GM12878 (cell line): ENCODE results near the gene AHNAK. TPM values are rescaled to one million over a fixed set of nuclear protein-coding genes. Genes with fewer than 3 reads are reported as not detected.

Source experiments
- ATAC-seq: fragments of 200-7000 bp; cut with Tn5 transposase; 3 replicates; pipeline ENCODE4 v1.9.1; 2020; ENCODE audit warnings: mild to moderate bottlenecking, moderate library complexity
- BruUV-seq: library from RNA; stranded (reverse); fragments of 400-500 nt; replicated peaks from 2 replicates; lab custom pipeline; 2021; lab: Mats Ljungman, UMichigan
- CTCF ChIA-PET: fragments of 300-600 bp; sonication (Branson Sonifier 250); formaldehyde crosslinking; extraction: SDS; loops from one replicate; lab custom pipeline; 2021; ENCODE audit warnings: inconsistent platforms; lab: Yijun Ruan, JAX
- POLR2A ChIA-PET: fragments of 350-600 bp; formaldehyde crosslinking; extraction: SDS; loops from one replicate; lab custom pipeline; 2021; ENCODE audit warnings: inconsistent platforms; lab: Charles Lee
- RAD21 ChIA-PET: fragments of 300-600 bp; sonication (Branson Sonifier 250); formaldehyde crosslinking; loops from one replicate; lab custom pipeline; 2023; ENCODE audit warnings: antibody characterized with exemption; ENCODE audit not compliant: unreplicated experiment; lab: Charles Lee
- SMC1A ChIA-PET: fragments of 300-600 bp; sonication (Branson Sonifier 250); formaldehyde crosslinking; loops from one replicate; lab custom pipeline; 2023; ENCODE audit not compliant: unreplicated experiment, uncharacterized antibody; lab: Charles Lee
- DNase-seq: peaks from one replicate; pipeline ENCODE4 v3.0.0-alpha.2; 2011; ENCODE audit warnings: low read depth, low spot score
- FAIRE-seq: peaks from 3 replicates; lab custom pipeline; 2011; peaks lifted over from hg19 to GRCh38; lab: Jason Lieb, UNC
- H2AFZ ChIP-seq: 2 replicates; pipeline ENCODE4 v1.6.0; 2011; ENCODE audit warnings: low read depth, low read length, control low read depth; ENCODE audit not compliant: control insufficient read depth
- H3K27ac ChIP-seq: 2 replicates; pipeline ENCODE4 v1.5.1; 2011; ENCODE audit warnings: control low read depth; ENCODE audit not compliant: control insufficient read depth, insufficient read depth
- H3K27me3 ChIP-seq, 2 experiments: replicated peaks in 1 of 2; 2 replicates each; pipeline versions ENCODE4 v1.6.0 to v1.6.1; 2011; ENCODE audit warnings: low read length in 1 of 2; ENCODE audit not compliant: control insufficient read depth in 2 of 2, insufficient read depth in 2 of 2
- H3K36me3 ChIP-seq, 2 experiments: 2 replicates each; pipeline ENCODE4 v1.5.1; 2011; ENCODE audit warnings: low read length in 1 of 2; ENCODE audit not compliant: control insufficient read depth in 2 of 2, insufficient read depth in 2 of 2
- H3K4me1 ChIP-seq: 2 replicates; pipeline ENCODE4 v1.6.1; 2011; ENCODE audit warnings: mild to moderate bottlenecking, low read length, moderate library complexity, mixed read lengths; ENCODE audit not compliant: control insufficient read depth, insufficient read depth
- H3K4me2 ChIP-seq: 2 replicates; pipeline ENCODE4 v1.6.0; 2011; ENCODE audit warnings: control low read depth; ENCODE audit not compliant: control insufficient read depth, insufficient read depth
- H3K4me3 ChIP-seq: fragments of 200-600 bp; sonication (generic); 2 replicates; pipeline ENCODE4 v1.5.1; 2016
- H3K79me2 ChIP-seq: 2 replicates; pipeline ENCODE4 v1.6.0; 2011; ENCODE audit warnings: low read length; ENCODE audit not compliant: control insufficient read depth, insufficient read depth
- H3K9ac ChIP-seq: 2 replicates; pipeline ENCODE4 v1.8.0; 2011; ENCODE audit warnings: low read length, control low read depth, mixed read lengths; ENCODE audit not compliant: control insufficient read depth, insufficient read depth
- H3K9me3 ChIP-seq: replicated peaks from 3 replicates; pipeline ENCODE4 v1.5.1; 2011; ENCODE audit warnings: mild to moderate bottlenecking, low read length; ENCODE audit not compliant: control insufficient read depth, insufficient read depth
- H4K20me1 ChIP-seq: 2 replicates; pipeline ENCODE4 v1.6.0; 2011; ENCODE audit not compliant: control insufficient read depth, insufficient read depth
- ESRRA ChIP-seq: IDR thresholded peaks from 2 replicates; pipeline ENCODE4 v1.6.1; 2012; ENCODE audit warnings: mild to moderate bottlenecking, low read length, improper control_type of control experiment
- EZH2 ChIP-seq: IDR thresholded peaks from 2 replicates; pipeline ENCODE4 v1.6.1; 2012; ENCODE audit warnings: low read depth, mild to moderate bottlenecking, control low read depth, inconsistent platforms, low read length, borderline replicate concordance; ENCODE audit not compliant: control insufficient read depth
- HDGF ChIP-seq: fragments of 450-650 bp; IDR thresholded peaks from 2 replicates; pipeline ENCODE4 v1.6.1; 2016; ENCODE audit warnings: antibody characterized with exemption
- NFYB ChIP-seq: IDR thresholded peaks from 2 replicates; pipeline ENCODE4 v1.6.1; 2011; ENCODE audit warnings: low read depth, mild to moderate bottlenecking, low read length, improper control_type of control experiment, moderate library complexity; ENCODE audit not compliant: insufficient read depth
- RFX5 ChIP-seq: IDR thresholded peaks from 2 replicates; pipeline ENCODE4 v1.6.1; 2011; ENCODE audit warnings: low read depth, low read length, improper control_type of control experiment
- SPI1 ChIP-seq: IDR thresholded peaks from 2 replicates; pipeline ENCODE4 v1.6.1; 2011; ENCODE audit warnings: low read depth, mild to moderate bottlenecking, low read length, moderate library complexity, borderline replicate concordance; ENCODE audit not compliant: insufficient read depth
- SUZ12 ChIP-seq: fragments of 200-600 bp; sonication (generic); IDR thresholded peaks from one replicate; pipeline ENCODE4 v1.6.1; 2018; ENCODE audit warnings: antibody characterized with exemption, mild to moderate bottlenecking; ENCODE audit not compliant: unreplicated experiment
- YBX1 ChIP-seq: fragments of 450-650 bp; IDR thresholded peaks from 2 replicates; pipeline ENCODE4 v1.6.1; 2016; ENCODE audit warnings: antibody characterized with exemption
- WGBS: methylation state at CpG from one replicate; pipeline ENCODE4 v1.1.6; 2016; ENCODE audit warnings: low lambda C conversion rate; ENCODE audit not compliant: insufficient replicate concordance, insufficient coverage; ENCODE audit errors: missing lambda C conversion rate; 5-methylcytosine and 5-hydroxymethylcytosine counted together
- in situ Hi-C: fragments of 300-500 bp; cut with MboI; formaldehyde crosslinking; loops from 9 replicates; pipeline ENCODE4 v1.14.3; 2018; ENCODE audit warnings: mixed read lengths
- intact Hi-C: fragments of 100-400 bp; cut with micrococcal nuclease; formaldehyde crosslinking; loops from one replicate; pipeline ENCODE4 v1.14.2; 2022; ENCODE audit not compliant: unreplicated experiment
- polyA plus RNA-seq, 11 experiments: library from polyadenylated mRNA; depleted of rRNA in 4 of 11; unstranded in 6 of 11; stranded (reverse) in 5 of 11; fragments of >200 nt; fragmentation: Nextera tagmentation in 4 of 11; fragmentation: Illumina TruSeq in 1 of 11; extraction: Ambion mirVana in 4 of 11; extraction: Trizol in 1 of 11; gene quantifications; 1 replicate in 1 of 11; 2 replicates in 10 of 11; pipeline versions ENCODE4 v1.2.1 to v1.2.3, GENCODE V29; 2011 to 2016; ENCODE audit warnings: inconsistent platforms in 2 of 11, missing spikeins in 2 of 11, low read depth in 1 of 11
- total RNA-seq, 4 experiments: library from RNA; depleted of rRNA in 3 of 4; stranded (reverse); fragments of >200 nt in 3 of 4; fragmentation: Illumina TruSeq in 1 of 4; extraction: Trizol in 1 of 4; gene quantifications; 2 replicates each; pipeline versions ENCODE4 v1.2.1 to v1.2.3, GENCODE V29; 2013 to 2021
- TF ChIP-seq, protein P1 (sequence below): IDR thresholded peaks from 2 replicates; pipeline ENCODE4 v1.6.1; 2011; ENCODE audit warnings: low read depth, mild to moderate bottlenecking, low read length, moderate library complexity, borderline replicate concordance; ENCODE audit errors: extremely low read depth
- TF ChIP-seq, protein P2 (sequence below): fragments of 450-650 bp; formaldehyde crosslinking; IDR thresholded peaks from 2 replicates; pipeline ENCODE4 v1.4.0; 2020; ENCODE audit warnings: mild to moderate bottlenecking, moderate library complexity
- TF ChIP-seq, protein P3 (sequence below): fragments of 450-650 bp; formaldehyde crosslinking; IDR thresholded peaks from 2 replicates; pipeline ENCODE4 v1.5.0; 2022; ENCODE audit warnings: mild to moderate bottlenecking, missing genetic modification characterization
- TF ChIP-seq, protein P4 (sequence below): IDR thresholded peaks from 2 replicates; pipeline ENCODE4 v1.6.1; 2012; ENCODE audit warnings: low read depth, low read length, improper control_type of control experiment

AHNAK gene
- total and polyA plus RNA-seq, 10 of the 15 experiments (the other 5 are each of a cell fraction or from before 2014, with no cell fraction given): 0.76 to 90.3 (median 19.4) TPM

DNA sequence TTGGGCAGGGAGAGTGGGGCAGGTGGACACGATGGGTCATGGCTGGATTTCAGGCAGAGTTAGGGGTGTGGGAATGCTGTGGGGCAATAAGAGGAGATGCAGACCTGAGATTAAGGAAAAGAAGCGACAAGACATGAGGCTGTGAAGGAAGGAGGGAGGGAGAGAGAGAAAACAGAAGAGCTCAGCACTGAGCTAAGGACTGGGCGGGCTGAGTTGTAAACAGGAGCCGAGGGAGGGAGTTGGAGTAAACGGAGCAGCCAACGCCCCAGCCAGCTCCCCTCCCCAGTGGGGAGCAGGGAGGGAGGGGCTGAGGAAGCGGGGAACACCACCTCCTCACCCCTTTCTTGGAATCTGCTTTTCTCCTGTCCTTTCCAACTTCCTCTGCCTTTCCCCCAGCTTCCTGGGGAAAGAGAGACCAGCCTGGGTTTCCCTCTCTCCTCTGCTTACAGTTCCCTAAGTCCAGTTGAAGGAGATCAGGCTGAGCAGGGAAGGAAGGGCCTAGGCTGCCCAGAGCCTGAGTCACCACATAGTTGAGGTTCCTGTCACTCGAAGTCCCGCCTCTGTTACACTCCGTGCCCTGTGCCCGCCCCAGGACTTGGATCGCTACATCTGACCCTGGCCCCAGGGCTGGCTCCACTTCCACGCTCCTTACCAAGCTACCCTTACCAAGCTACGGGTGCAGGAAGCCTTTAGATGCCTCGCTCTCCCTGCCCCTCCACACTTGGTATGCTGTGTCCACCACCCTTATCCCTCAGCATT lies 6.7 kb upstream of the AHNAK start:
- Histone ChIP-seq H3K4me1 (peaks cover 76% of the 10 kb centered on the region), H3K79me2 (no peaks in the 10 kb centered on the region), H2AFZ (peak overlapping the region; percentile 33), H4K20me1 (no peaks in the 10 kb centered on the region), H3K36me3 (no peaks in the 10 kb centered on the region), H3K9ac (no peak overlapping the region), H3K27me3 (no peaks in the 10 kb centered on the region), H3K4me2 (peak overlapping the region; percentile 46), H3K27ac (peak overlapping the region; percentile 56), H3K4me3 (no peak overlapping the region), H3K9me3 (no peaks in the 10 kb centered on the region)
- no peak for FAIRE-seq
- ChIA-PET SMC1A (interaction anchor here (0.7 to 11.4 kb wide), 9 partner anchors 10 to 158 kb away, joined by 3 to 212 read pairs (median 3); partner anchors contain the start of gene B3GAT3), RAD21 (interaction anchor here (0.6 to 13.9 kb wide), 5 partner anchors 10 to 112 kb away, joined by 3 to 313 read pairs (median 3); partner anchors contain the start of genes AHNAK, C11orf98, CSKMT and EEF1G), CTCF (interaction anchor here (0.7 to 4.9 kb wide), 6 partner anchors 8 to 129 kb away, joined by 3 to 52 read pairs (median 5); partner anchors contain the start of gene TUT1), POLR2A (interaction anchor here (0.5 to 11.4 kb wide), 8 partner anchors 8 to 308 kb away, joined by 3 to 188 read pairs (median 4); partner anchors contain the start of genes AHNAK, EEF1G, MTA2 and STX5)
- no TSS peak for BruUV-seq
- intact Hi-C loops: no loop called here
- no peak for ATAC-seq
- in situ Hi-C loops: loop anchor here (10.0 kb wide), 1 partner anchor 128 kb away; no protein-coding TSS in a partner anchor
- WGBS: 64% methylated on average over 15 of the region's 15 CpGs
- no peak for DNase-seq
- TF ChIP-seq YBX1 (no peak), EZH2 (no peak), SPI1 (no peak), HDGF (no peak), NFYB (no peak), SUZ12 (no peak), RFX5 (no peak), ESRRA (no peak)
- TF ChIP-seq, protein P1, sequence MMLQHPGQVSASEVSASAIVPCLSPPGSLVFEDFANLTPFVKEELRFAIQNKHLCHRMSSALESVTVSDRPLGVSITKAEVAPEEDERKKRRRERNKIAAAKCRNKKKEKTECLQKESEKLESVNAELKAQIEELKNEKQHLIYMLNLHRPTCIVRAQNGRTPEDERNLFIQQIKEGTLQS: no peak
- TF ChIP-seq, protein P2, sequence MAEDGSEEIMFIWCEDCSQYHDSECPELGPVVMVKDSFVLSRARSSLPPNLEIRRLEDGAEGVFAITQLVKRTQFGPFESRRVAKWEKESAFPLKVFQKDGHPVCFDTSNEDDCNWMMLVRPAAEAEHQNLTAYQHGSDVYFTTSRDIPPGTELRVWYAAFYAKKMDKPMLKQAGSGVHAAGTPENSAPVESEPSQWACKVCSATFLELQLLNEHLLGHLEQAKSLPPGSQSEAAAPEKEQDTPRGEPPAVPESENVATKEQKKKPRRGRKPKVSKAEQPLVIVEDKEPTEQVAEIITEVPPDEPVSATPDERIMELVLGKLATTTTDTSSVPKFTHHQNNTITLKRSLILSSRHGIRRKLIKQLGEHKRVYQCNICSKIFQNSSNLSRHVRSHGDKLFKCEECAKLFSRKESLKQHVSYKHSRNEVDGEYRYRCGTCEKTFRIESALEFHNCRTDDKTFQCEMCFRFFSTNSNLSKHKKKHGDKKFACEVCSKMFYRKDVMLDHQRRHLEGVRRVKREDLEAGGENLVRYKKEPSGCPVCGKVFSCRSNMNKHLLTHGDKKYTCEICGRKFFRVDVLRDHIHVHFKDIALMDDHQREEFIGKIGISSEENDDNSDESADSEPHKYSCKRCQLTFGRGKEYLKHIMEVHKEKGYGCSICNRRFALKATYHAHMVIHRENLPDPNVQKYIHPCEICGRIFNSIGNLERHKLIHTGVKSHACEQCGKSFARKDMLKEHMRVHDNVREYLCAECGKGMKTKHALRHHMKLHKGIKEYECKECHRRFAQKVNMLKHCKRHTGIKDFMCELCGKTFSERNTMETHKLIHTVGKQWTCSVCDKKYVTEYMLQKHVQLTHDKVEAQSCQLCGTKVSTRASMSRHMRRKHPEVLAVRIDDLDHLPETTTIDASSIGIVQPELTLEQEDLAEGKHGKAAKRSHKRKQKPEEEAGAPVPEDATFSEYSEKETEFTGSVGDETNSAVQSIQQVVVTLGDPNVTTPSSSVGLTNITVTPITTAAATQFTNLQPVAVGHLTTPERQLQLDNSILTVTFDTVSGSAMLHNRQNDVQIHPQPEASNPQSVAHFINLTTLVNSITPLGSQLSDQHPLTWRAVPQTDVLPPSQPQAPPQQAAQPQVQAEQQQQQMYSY (CRISPR knock-in tag): no peak
- TF ChIP-seq, protein P3, sequence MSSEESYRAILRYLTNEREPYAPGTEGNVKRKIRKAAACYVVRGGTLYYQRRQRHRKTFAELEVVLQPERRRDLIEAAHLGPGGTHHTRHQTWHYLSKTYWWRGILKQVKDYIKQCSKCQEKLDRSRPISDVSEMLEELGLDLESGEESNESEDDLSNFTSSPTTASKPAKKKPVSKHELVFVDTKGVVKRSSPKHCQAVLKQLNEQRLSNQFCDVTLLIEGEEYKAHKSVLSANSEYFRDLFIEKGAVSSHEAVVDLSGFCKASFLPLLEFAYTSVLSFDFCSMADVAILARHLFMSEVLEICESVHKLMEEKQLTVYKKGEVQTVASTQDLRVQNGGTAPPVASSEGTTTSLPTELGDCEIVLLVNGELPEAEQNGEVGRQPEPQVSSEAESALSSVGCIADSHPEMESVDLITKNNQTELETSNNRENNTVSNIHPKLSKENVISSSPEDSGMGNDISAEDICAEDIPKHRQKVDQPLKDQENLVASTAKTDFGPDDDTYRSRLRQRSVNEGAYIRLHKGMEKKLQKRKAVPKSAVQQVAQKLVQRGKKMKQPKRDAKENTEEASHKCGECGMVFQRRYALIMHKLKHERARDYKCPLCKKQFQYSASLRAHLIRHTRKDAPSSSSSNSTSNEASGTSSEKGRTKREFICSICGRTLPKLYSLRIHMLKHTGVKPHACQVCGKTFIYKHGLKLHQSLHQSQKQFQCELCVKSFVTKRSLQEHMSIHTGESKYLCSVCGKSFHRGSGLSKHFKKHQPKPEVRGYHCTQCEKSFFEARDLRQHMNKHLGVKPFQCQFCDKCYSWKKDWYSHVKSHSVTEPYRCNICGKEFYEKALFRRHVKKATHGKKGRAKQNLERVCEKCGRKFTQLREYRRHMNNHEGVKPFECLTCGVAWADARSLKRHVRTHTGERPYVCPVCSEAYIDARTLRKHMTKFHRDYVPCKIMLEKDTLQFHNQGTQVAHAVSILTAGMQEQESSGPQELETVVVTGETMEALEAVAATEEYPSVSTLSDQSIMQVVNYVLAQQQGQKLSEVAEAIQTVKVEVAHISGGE: no peak
- TF ChIP-seq, protein P4, sequence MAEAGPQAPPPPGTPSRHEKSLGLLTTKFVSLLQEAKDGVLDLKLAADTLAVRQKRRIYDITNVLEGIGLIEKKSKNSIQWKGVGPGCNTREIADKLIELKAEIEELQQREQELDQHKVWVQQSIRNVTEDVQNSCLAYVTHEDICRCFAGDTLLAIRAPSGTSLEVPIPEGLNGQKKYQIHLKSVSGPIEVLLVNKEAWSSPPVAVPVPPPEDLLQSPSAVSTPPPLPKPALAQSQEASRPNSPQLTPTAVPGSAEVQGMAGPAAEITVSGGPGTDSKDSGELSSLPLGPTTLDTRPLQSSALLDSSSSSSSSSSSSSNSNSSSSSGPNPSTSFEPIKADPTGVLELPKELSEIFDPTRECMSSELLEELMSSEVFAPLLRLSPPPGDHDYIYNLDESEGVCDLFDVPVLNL: no peak
